Measurements from ENCODE around the gene TMEM115.

DNA sequence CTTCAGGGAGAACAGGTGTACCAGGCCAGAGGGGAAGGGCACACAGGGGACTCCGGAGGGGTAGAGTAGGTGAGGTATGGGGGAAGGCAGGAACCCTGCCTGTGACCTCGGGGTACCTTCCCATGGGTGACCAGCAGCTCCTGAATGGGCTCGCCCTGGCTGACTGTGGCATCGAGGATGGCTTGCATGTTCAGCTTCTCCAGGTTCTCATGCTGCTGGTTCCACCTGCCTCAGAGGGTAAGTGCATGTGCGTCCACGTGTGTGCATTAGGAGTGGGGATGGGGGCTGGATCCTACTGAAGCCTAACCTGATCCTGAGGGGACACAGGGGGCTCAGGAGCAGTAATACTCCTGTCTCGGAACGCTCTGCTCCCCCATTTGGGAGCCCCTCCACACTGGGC, 14.3 kb downstream of the TMEM115 start:
- TF ChIP-seq, protein P1, sequence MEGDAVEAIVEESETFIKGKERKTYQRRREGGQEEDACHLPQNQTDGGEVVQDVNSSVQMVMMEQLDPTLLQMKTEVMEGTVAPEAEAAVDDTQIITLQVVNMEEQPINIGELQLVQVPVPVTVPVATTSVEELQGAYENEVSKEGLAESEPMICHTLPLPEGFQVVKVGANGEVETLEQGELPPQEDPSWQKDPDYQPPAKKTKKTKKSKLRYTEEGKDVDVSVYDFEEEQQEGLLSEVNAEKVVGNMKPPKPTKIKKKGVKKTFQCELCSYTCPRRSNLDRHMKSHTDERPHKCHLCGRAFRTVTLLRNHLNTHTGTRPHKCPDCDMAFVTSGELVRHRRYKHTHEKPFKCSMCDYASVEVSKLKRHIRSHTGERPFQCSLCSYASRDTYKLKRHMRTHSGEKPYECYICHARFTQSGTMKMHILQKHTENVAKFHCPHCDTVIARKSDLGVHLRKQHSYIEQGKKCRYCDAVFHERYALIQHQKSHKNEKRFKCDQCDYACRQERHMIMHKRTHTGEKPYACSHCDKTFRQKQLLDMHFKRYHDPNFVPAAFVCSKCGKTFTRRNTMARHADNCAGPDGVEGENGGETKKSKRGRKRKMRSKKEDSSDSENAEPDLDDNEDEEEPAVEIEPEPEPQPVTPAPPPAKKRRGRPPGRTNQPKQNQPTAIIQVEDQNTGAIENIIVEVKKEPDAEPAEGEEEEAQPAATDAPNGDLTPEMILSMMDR (conservative IDR thresholded peaks at IDR 0.05; ENCODE audit: low read depth, low read length) = no peak
- TF ChIP-seq CEBPB (IDR thresholded peaks at IDR 0.05; ENCODE audit: low read depth, low read length) = no peak
- TF ChIP-seq POLR2A (IDR thresholded peaks at IDR 0.05; ENCODE audit: low read depth, low read length) = no peak
